RWPE2 (cell line): Measurements from ENCODE around the gene TSPAN19.
A peak's percentile ranks its signal among the peaks of the same experiment; 100 is the strongest.

Experiments used
- ATAC-seq: fragments of 200-7000 bp; cut with Tn5 transposase; 3 replicates; pipeline ENCODE4 v1.9.1; 2021; ENCODE audit warnings: low read depth
- DNase-seq: peaks from one replicate; pipeline ENCODE4 v3.0.0-alpha.2; 2020; ENCODE audit warnings: low spot score
- H3K27ac ChIP-seq: fragments of 450-650 bp; 2 replicates; pipeline ENCODE4 v1.5.1; 2017; ENCODE audit warnings: mild to moderate bottlenecking; ENCODE audit not compliant: poor library complexity, severe bottlenecking
- H3K27me3 ChIP-seq: fragments of 250-450 bp; sonication (Bioruptor Pico); 2 replicates; pipeline ENCODE4 v1.5.1; 2021; ENCODE audit warnings: mild to moderate bottlenecking, moderate library complexity; ENCODE audit not compliant: insufficient read depth, poor library complexity, severe bottlenecking
- H3K36me3 ChIP-seq: fragments of 250-450 bp; sonication (Bioruptor Pico); 2 replicates; pipeline ENCODE4 v1.5.1; 2020; ENCODE audit warnings: low read depth, mild to moderate bottlenecking, moderate library complexity
- H3K4me1 ChIP-seq: fragments of 250-450 bp; sonication (Bioruptor Pico); 2 replicates; pipeline ENCODE4 v1.5.1; 2021; ENCODE audit warnings: mild to moderate bottlenecking, moderate library complexity; ENCODE audit not compliant: insufficient read depth, poor library complexity, severe bottlenecking
- H3K4me3 ChIP-seq: fragments of 250-450 bp; sonication (Bioruptor Pico); 2 replicates; pipeline ENCODE4 v1.5.1; 2021; ENCODE audit warnings: mild to moderate bottlenecking, moderate library complexity; ENCODE audit not compliant: severe bottlenecking
- H3K9me3 ChIP-seq: fragments of 250-450 bp; sonication (Bioruptor Pico); 2 replicates; pipeline ENCODE4 v1.5.1; 2021; ENCODE audit warnings: mild to moderate bottlenecking, moderate library complexity; ENCODE audit not compliant: severe bottlenecking
- CTCF ChIP-seq: fragments of 450-650 bp; IDR thresholded peaks from one replicate; pipeline ENCODE4 v1.5.1; 2017; ENCODE audit warnings: mild to moderate bottlenecking, moderate library complexity; ENCODE audit not compliant: poor library complexity, severe bottlenecking

The TSPAN19 gene

GRCh38 chr12:84995641-84996040, 40.4 kb downstream of the TSPAN19 start:
- no peak overlapping the region for H3K4me3 ChIP-seq
- no peaks in the 10 kb centered on the region for H3K36me3 ChIP-seq
- no peaks in the 10 kb centered on the region for H3K9me3 ChIP-seq
- no peak overlapping the region for H3K27ac ChIP-seq
- no peaks in the 10 kb centered on the region for H3K27me3 ChIP-seq
- ATAC-seq (peak; percentile 61; the same call in 2 of the 3 replicates), DNase-seq (no peak)
- TF ChIP-seq CTCF = no peak
- H3K4me1 ChIP-seq = peaks cover 13% of the 10 kb centered on the region

GRCh38 chr12:84994426-84994825, 41.7 kb downstream of the TSPAN19 start:
- H3K36me3 ChIP-seq = no peaks in the 10 kb centered on the region
- H3K27ac ChIP-seq = no peak overlapping the region
- TF ChIP-seq CTCF = no peak
- no peak overlapping the region for H3K4me3 ChIP-seq
- DNase-seq (no peak), ATAC-seq (no peak)
- peaks cover 13% of the 10 kb centered on the region for H3K4me1 ChIP-seq
- no peaks in the 10 kb centered on the region for H3K27me3 ChIP-seq
- H3K9me3 ChIP-seq = no peaks in the 10 kb centered on the region

- Histone ChIP-seq H3K4me1 (no peaks in the 10 kb centered on the region), H3K4me3 (no peak overlapping the region)
Observed at GRCh38 chr12:84986586-84986985, 49.5 kb downstream of the TSPAN19 start.

GRCh38 chr12:84986117-84986516, 50.0 kb downstream of the TSPAN19 start:
- Histone ChIP-seq H3K9me3 (peaks cover 1% of the 10 kb centered on the region), H3K4me3 (no peak overlapping the region), H3K4me1 (no peaks in the 10 kb centered on the region), H3K27me3 (no peaks in the 10 kb centered on the region), H3K27ac (no peak overlapping the region), H3K36me3 (no peaks in the 10 kb centered on the region)
- DNase-seq = no peak
- ATAC-seq = no peak
- TF ChIP-seq CTCF = no peak

More at GRCh38 chr12:84986586-84986985, 49.5 kb downstream of the TSPAN19 start:
- ATAC-seq = no peak
- Histone ChIP-seq H3K9me3 (peaks cover 1% of the 10 kb centered on the region), H3K27ac (no peak overlapping the region), H3K36me3 (no peaks in the 10 kb centered on the region), H3K27me3 (no peaks in the 10 kb centered on the region)
- no peak for DNase-seq
- no peak for TF ChIP-seq CTCF

DNA sequence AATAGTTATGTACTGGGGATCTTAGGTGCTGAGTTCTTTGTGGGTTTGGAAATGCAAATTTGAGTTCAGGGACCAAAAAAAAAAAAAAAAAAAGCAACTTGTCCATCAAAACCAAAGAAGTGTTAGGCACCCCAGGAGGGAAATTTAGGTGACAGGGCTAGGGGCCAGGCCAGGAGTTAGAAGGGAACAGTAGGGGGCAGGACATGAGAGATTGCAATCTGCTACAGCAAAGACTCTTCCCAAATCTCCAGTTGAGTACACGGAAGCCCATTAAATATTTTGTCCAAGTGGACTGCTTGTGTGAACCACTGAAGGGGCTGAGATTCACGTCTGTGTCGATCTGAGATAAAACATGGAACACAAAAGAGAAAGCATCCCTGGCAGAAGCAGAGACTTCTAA, 52.8 kb downstream of the TSPAN19 start:
- ATAC-seq (no peak), DNase-seq (no peak)
- Histone ChIP-seq H3K9me3 (peaks cover 1% of the 10 kb centered on the region), H3K4me3 (no peak overlapping the region), H3K4me1 (no peaks in the 10 kb centered on the region), H3K36me3 (no peaks in the 10 kb centered on the region), H3K27ac (no peak overlapping the region), H3K27me3 (no peaks in the 10 kb centered on the region)
- TF ChIP-seq CTCF = no peak
